ENCODE results near the gene SPACA1.

Gene SPACA1

DNA sequence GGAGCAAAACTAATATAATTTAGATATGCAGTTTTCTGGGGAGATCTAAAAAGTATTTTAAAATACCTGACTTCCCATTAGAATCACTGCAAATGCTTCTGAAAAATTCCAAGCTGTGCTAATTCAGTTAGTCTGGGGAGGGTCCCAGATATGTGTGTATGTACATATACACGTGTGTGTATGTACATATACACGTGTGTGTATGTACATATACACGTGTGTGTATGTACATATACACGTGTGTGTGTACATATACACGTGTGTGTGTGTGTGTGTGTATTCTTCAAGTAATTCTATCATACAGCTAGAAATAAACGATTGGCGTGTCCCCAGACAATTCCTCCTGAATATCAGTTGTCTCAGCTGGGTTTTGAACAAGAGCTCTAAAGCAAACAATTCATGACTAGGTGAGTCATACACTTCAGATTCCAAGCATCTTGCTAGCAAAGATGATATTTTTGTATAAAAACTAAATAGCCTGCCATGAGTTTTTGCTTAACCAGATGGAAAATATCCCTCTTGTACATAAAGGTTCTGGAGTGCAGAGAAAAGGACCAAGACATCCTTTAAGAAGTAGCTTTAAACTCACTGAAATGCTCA, 58.2 kb downstream of the SPACA1 start:
- no peak for FAIRE-seq

DNA sequence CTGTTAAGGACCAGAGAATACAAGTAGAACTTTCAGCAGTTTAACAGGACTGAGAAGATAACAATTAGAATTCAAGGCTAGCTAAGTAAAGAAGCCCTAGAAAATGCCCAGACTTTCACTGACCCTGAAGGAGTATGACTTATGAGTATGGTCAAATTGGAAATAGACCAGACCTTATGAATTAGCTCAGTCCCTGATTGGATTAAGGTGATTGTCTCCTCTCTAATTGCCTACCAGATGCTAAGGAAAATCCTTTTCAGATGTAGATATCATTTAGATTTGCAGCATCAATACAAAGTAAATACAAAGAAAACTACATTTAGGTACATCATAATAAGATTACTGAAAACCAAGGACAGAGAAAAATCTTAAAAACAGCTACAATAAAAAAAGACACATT, 59.6 kb downstream of the SPACA1 start:
- no peak for FAIRE-seq

DNA sequence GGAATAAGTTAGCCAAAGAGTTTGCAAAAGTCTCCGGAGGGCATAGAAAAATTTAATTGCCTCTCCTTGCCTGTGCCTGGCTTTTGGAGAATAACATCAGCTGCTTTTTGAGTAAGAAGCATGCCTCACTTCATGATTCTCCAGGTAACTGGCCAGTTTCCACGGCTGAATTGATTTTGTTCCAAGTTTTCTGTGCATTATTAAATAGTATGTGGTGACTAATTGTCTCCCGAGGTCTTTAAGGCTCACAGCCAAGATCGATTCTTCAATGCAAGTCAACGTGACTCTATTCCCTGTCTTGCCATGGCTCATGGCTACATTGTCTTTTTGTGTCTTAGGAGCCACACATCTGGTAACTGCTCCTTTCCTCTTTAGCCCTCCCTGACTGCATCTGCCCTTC, 64.3 kb downstream of the SPACA1 start:
- no peak for FAIRE-seq

DNA sequence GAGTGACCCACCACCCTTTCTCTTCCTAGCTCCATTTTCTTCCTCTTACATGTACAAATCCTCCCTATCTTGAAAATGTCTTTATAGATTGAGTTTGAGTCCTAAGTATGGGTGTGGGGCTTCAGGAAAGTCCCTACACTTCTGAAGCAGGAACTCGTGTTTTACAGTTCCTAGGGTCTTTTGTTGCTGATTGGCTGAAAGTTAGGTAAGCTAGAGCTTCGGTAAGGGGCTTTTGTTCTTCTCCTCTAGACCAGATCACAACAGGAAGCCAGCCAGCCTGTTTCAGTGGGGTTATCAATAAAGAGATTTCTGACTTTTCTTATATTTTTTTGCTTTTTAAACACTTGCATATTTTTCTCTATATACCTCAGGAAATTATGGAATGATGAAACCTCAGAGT, 67.2 kb downstream of the SPACA1 start:
- no peak for FAIRE-seq

DNA sequence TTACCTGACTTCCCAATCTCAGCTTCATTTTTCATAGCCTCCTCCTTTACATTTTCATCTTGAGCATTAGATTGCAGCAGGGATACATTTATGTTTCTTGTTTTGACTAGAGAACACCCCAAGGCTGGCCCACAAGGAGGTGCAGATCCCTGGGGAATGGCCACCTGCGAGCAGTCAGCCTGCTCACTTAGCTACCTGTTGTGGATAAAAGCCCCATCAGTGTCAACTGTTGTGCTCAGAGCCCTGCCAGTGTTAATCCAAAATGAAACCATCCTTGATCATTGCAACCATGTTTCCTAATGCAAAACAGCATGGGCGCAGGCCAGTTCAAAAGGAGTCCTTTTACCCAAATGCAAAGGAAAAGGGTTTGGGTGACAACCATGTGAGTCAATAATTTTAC, 67.7 kb downstream of the SPACA1 start:
- FAIRE-seq = no peak

DNA sequence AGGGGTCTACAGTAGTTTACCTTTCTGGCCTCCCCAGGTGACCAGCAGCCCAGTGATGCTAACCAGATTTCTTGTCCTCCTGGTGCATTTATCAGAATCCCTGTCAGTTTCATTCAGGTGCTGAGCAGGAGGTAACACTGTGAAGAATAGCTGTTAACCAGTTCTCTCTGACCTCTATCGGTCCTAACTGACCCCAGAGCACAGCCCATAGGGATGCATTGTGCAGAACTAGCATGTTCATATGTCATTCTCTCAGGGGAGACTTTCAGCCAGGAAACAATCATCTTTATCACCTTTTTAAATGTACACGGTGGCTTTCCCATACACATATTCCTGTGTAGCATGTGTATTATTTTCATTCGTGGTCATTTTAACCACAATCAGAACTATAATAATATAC, 68.6 kb downstream of the SPACA1 start:
- no peak for FAIRE-seq

Data from endometrium (tissue), 2 donors.